CD4-positive, alpha-beta T cell treated with Interleukin-1 beta for 1 hour (primary cell): ENCODE data around the gene SLC2A9.

Experiments used
- DNase-seq, 2 donors: peaks; one replicate each; pipeline ENCODE4 v3.0.0-alpha.2; 2020 to 2022

SLC2A9 gene

DNA sequence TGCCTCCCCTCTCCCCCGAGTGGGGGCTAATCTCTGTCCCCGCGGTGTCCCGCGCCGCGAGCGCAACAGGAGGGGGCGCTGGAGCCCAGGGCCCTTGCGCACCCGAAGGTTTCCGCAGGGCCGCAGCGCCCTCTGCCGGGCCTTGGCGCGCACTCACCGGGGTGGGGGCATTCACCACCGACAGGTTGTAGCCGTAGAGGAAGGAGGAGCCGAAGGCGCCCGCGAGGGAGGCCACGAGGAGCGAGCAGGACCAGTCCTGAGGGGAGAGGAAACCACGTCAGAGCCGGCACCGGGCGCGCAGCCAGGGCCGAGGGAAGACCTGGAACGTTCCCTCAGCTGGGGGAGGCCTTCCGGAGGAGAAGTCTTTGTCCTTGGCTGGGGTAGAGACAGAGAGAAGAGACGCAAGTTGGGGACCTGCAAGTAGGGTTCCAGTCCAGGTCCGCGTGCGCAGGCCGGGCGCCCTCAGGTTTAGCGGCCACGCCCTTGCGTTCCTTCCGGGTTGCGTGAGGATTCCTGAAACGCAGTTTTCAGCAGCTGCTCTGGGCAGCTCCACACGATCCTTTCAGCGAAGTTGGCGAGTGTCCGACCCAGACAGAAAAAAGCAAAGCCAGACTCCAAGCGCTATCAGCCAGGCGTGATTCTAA is 2.4 kb downstream of the SLC2A9 start:
- DNase-seq = peak; percentile 92 to 95

DNA sequence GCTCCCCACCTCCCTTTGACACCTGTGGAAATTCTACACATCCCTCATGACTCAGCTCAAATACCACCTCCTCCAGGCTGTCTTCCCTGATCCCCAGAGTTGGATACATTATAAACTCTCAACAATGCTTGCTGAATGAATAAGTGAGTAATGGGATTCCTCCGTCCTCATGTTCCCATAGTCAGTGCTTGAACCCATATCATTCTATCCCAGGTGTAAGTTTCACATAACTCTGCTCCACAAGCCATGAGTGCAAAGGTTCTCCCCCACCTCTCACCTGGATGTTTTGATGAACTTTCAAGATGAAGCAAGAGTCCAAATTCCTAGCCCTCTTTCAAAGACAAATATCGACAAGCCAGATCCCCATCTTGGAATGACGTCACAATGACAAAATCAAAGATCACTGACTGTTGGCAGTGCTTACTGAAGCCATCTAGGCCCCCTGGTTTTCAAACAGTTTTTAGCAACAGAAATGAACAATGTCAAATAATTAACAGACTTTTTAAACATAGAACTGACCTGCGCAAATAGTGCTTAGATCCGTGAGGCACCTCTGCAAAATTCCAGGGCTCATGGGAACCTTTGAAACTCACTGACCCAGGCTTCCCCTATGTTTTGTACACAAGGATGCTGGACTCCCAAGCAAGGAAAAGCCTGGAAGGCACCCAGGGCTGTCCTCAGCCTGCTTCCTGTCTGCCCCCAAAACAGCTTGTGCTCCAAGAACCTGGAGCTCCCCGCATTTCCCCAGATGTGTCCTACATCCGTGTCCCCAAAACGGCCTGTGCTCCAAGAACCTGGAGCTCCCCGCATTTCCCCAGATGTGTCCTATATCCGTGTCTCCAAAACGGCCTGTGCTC is 4.0 kb downstream of the SLC2A9 start:
- no peak for DNase-seq

DNA sequence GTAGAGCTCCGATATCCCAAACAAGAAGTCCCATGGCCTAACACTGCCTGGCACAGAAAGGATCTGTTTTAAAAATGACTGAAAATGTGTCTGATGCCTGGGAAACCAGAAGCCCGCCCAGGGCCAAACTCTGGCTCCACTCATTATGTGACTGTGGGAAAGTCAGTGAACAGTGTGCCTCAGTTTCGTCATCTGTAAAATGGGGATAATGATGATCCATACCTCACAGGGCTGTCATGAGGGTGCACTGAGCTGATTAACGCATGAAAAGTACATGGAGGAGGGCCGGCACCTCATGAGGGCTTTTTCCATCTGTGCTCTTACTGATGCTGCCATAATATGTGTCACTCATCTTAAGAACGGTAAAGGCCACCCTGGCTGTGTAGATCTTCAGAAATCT is 5.1 kb downstream of the SLC2A9 start:
- DNase-seq = no peak

DNA sequence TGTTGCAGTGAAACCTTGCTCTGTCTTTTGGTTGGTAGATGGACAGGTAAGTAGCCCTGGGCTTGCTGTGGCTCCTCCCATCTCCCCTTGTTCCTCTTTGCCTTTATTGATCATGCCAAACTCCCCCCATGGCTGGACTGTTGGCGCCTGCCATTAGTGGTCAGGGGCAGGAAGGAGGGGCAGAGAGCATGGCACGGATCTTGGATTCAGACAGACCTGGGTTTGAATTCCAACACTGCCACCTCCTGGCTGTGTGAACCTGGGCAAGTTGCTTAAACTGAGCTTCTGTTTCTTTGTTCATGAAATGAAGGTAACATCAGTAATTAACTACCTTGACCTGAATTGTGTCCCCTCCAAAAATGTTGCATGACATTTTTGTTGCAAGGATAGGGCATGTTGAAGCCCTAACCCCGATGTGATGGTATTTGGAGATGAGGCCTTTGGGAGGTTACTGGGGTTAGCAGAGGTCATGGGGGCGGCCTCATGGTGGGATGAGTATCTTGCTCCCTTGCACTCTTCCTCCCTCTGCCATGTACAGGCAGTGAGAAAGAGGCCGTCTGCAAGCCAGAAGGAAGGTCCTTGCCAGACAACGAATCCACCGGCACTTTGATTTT is 6.0 kb downstream of the SLC2A9 start:
- DNase-seq = no peak

- no peak for DNase-seq
Measured at GRCh38 chr4:10013722-10014121, 7.6 kb downstream of the SLC2A9 start.

- no peak for DNase-seq
Measured at GRCh38 chr4:10011885-10012284, 9.4 kb downstream of the SLC2A9 start.

GRCh38 chr4:10011277-10011676 is 10.0 kb downstream of the SLC2A9 start:
- no peak for DNase-seq

GRCh38 chr4:10009861-10010500 is 11.3 kb downstream of the SLC2A9 start:
- no peak for DNase-seq

DNA sequence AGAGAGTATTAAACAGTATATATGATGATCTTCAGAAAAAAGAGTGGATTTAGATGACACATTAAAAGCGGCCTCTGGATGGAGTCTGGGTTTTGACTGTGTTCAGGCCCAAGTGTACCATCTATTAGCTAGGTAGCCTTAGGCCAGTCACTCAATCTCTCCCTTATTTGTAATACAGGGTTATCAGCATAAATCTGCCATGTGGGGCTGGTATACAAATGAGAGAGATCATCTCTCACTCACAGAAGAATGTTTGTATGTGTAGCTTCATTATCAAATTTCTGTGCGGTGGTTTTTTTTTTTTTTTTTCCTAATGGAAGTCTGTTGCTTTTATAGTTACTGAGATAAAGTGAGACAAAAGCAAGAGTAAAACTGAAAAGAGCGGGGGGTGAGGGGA is 12.7 kb downstream of the SLC2A9 start:
- no peak for DNase-seq

DNA sequence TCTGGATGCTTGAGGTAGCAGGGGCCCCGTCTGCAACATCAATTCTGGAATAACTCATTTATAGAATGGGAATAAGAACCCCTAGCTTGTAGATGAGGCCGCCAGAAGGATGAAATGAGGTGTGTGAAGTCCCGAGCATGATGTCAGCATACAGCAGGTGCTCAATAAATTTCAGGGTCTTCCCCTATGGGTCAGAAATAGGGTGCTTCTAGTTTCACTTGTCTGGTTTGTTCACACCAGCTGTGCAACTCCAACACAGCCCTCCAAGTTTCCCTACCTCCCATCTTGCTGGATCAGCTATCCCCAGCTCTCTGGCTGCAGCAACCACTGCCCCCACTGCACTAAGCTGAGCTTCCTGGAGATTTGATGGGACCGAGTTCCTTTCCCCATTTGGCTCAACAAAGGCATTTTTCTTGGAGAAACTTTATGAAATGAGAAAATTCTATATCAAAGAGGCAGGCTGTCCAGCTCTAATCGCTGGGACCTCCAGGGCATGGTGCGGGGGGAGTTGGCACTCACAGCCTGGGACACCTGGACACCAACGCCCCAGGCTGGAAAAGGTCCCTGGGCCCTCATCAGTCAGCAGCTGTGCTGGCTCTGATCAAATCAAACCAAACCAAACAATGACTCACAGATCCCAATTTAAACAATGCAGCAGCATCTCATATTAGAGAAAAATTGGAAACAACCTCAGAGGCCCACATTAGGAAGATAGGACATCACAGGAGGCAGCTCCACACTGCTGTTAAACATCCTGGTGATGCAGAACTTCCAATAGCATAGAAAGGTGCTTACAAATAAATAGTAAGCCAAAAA is 13.3 kb downstream of the SLC2A9 start:
- DNase-seq = no peak

GRCh38 chr4:10007436-10007740 is 13.9 kb downstream of the SLC2A9 start:
- DNase-seq = no peak

DNA sequence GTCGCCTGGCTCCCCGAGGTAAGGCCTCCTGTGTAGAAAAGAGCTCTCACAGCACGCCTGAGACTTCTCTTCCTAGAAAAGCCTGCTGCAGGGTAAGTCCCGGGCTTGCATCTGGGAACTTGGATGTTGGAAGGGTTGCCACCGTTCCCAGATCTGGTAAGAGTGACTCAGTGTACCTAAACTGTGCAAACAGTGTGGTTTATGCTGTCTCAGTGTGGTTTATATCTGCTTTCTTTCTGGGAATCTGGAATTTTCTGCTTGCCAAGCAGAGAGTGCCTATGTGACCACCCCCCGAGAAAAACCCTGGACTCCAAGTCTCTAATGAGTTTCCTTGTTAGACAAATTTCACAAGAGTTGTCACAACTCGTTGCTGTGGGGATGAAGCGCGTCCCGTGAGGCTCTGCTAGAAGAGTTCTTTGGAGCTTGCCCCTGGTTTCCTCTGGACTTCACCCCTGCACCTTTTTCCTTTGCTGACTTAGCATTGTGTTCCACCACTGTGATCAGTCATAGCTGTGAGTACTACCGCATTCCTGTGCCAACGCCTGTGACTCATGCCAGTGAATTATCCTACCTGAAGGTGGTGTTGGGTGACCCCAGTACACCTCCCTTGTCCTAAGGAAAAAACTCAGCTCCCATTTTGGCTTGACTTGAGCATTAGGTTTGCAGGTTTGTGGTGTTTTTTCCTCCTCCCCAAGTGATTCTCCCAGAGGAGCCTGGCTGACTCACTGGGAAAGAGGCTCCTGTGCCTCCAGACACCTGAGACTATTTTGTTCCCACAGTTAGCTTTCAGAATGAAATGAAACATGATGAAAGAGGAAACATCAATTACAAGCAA is 14.5 kb downstream of the SLC2A9 start:
- DNase-seq = no peak

DNA sequence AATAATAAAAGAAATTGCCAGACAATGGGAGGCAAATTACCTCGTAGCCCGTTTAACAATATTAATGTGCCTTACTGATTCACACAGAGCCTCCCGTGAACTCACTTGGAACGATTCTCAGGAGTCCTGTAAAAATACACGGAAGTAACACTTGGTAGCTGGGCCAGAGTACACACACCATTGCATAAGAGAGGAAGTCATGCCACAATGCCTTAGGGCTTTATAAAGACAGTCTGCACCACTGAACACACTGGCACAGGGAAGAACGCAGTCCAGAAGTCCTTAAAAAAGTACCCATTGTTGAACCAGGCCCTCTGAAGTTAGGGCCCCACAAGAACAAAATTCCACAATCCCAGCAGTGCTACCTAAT is 15.1 kb downstream of the SLC2A9 start:
- DNase-seq = peak in 1 of 2 donors; percentile 23

DNA sequence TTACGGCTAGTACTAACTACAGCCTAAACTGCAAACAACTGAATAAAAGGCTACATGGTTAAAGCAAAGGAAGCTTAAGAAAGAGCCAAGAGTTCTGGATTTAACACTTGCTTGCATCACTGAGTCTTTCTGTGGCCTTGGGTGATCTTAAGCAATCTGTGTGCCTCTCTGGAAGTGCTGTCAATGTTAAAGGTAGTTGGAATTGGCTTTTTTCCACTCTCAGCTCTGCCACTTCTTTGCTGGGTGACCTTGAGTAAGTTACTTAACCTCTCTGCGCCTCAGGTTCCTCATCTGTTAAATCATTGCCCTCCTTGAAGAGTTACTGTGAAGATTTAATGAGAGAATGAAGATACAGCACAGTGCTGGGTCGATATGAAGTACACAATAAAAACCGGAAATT is 15.7 kb downstream of the SLC2A9 start:
- DNase-seq = no peak

- DNase-seq = no peak
Measured at GRCh38 chr4:10003666-10004065, 17.6 kb downstream of the SLC2A9 start.

- DNase-seq = no peak
Measured at GRCh38 chr4:10002278-10002677, 19.0 kb downstream of the SLC2A9 start.

GRCh38 chr4:10001757-10002156 is 19.5 kb downstream of the SLC2A9 start:
- no peak for DNase-seq

GRCh38 chr4:9999956-10000561 is 21.2 kb downstream of the SLC2A9 start:
- no peak for DNase-seq

DNA sequence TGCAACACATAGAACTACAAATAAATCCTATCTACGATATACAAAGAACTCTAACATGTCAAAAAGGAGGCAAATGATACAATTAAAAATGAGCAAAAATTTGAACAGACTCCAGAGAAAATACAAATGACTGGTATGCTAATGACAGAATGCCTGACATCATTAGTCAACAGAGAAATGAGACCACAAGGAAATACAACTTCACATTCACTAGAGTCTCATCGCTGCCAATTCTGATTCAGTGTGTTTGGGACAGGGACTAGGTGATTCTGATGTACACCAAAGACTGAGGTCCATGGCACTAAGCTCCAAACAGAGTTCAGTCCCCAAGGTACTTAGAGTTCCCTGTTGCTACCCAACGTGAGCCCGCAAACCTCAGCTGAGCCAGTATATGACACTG is 23.4 kb downstream of the SLC2A9 start:
- DNase-seq = no peak

- DNase-seq = no peak
Measured at GRCh38 chr4:9996319-9997110, 24.8 kb downstream of the SLC2A9 start.
